Aorta (tissue), 5 donors: ENCODE measurements around the gene PCBP4. TPM values are rescaled to one million over a fixed set of nuclear protein-coding genes. Genes with fewer than 3 reads are reported as not detected.

Experiments used
- ATAC-seq: fragments of 200-7000 bp; cut with Tn5 transposase; one replicate; pipeline ENCODE4 v1.9.1; 2022; ENCODE audit warnings: moderate library complexity; ENCODE audit not compliant: low FRiP score
- DNase-seq, 2 donors: peaks; one replicate each; pipeline ENCODE4 v3.0.0-alpha.2; 2020
- H3K27ac ChIP-seq, 2 donors: one replicate each; pipeline ENCODE4 v1.5.1; 2013; ENCODE audit warnings: low read length in 2 of 2, mild to moderate bottlenecking in 2 of 2, moderate library complexity in 2 of 2, control low read depth in 1 of 2, inconsistent platforms in 1 of 2, low read depth in 1 of 2
- H3K27me3 ChIP-seq, 2 donors: one replicate each; pipeline ENCODE4 v1.6.1; 2013; ENCODE audit warnings: control low read depth in 1 of 2, low read length in 1 of 2, mild to moderate bottlenecking in 1 of 2, moderate library complexity in 1 of 2; ENCODE audit not compliant: insufficient read depth in 2 of 2, control insufficient read depth in 1 of 2
- H3K36me3 ChIP-seq, 2 donors: one replicate each; pipeline ENCODE4 v1.6.1; 2013; ENCODE audit warnings: control low read depth in 1 of 2, low read length in 1 of 2, mild to moderate bottlenecking in 1 of 2; ENCODE audit not compliant: insufficient read depth in 2 of 2, control insufficient read depth in 1 of 2
- H3K4me1 ChIP-seq, 2 donors: one replicate each; pipeline ENCODE4 v1.6.1; 2013; ENCODE audit warnings: low read length in 2 of 2, control low read depth in 1 of 2, mild to moderate bottlenecking in 1 of 2, moderate library complexity in 1 of 2; ENCODE audit not compliant: insufficient read depth in 2 of 2, control insufficient read depth in 1 of 2
- H3K4me3 ChIP-seq, 2 donors: one replicate each; pipeline ENCODE4 v1.5.1; 2013; ENCODE audit warnings: low read length in 2 of 2, control low read depth in 1 of 2, mild to moderate bottlenecking in 1 of 2
- H3K9me3 ChIP-seq: one replicate; pipeline ENCODE4 v1.6.1; 2013; ENCODE audit warnings: mild to moderate bottlenecking, low read length; ENCODE audit not compliant: control insufficient read depth
- WGBS, 2 donors: extraction: QIAGEN DNeasy Blood & Tissue Kit; methylation state at CpG; one replicate each; pipeline ENCODE4 v1.1.7; 2013; 5-methylcytosine and 5-hydroxymethylcytosine counted together
- intact Hi-C, 2 donors: fragments of 100-400 bp; cut with DNase I; formaldehyde crosslinking; loops; one replicate each; pipeline versions ENCODE4 v1.14.2 to v1.15.0; 2022
- polyA plus RNA-seq, 2 donors: library from polyadenylated mRNA; stranded (reverse); fragments of 200-250 nt; gene quantifications; one replicate each; pipeline ENCODE4 v1.2.3, GENCODE V29; 2013
- total RNA-seq, 2 donors: library from RNA; stranded (reverse); fragmentation: NEBNext Ultra II Directional; extraction: Animal tissue kit (Norgen Biotek cat#: 25700); gene quantifications; one replicate each; pipeline ENCODE4 v1.2.1, GENCODE V29; 2021
- donor health status: healthy with polysubstance abuse.
- donor health status: Bipolar disorder and iron deficiency.
- donor health status: DM: no; HTN: no; CAD: no.
- donor health status: DM: no; HTN: no; CAD: no.
- donor health status: DM: yes; HTN: yes; CAD: no.

The PCBP4 gene
- total and polyA plus RNA-seq, 4 donors = 29.4 to 124 (median 60.9) TPM

- Histone ChIP-seq H3K27me3 (no peaks in the 10 kb centered on the region), H3K27ac (no peak overlapping the region), H3K4me3 (no peak overlapping the region), H3K9me3 (no peaks in the 10 kb centered on the region), H3K36me3 (peaks cover 0 to 12% of the 10 kb centered on the region in 2 donors), H3K4me1 (no peaks in the 10 kb centered on the region)
- no peak for ATAC-seq
- intact Hi-C loops = no loop called here
- DNase-seq = peak in 1 of 2 donors; percentile 52
- WGBS, 2 donors = 90 to 93% methylated on average over 28 of the region's 28 CpGs
Measured at GRCh38 chr3:51934991-51935885, 32.0 kb downstream of the PCBP4 start.

- H3K4me1 ChIP-seq = no peaks in the 10 kb centered on the region
- ATAC-seq (no peak), DNase-seq (peak; percentile 30 to 68)
- no peak overlapping the region for H3K4me3 ChIP-seq
- peaks cover 0 to 12% of the 10 kb centered on the region in 2 donors for H3K36me3 ChIP-seq
- H3K9me3 ChIP-seq = no peaks in the 10 kb centered on the region
- H3K27me3 ChIP-seq = no peaks in the 10 kb centered on the region
- H3K27ac ChIP-seq = no peak overlapping the region
- intact Hi-C loops = no loop called here
- 95% methylated on average over 11 of the region's 11 CpGs for WGBS, 2 donors
Measured at GRCh38 chr3:51934139-51934850, 33.0 kb downstream of the PCBP4 start.

- WGBS, 2 donors = 93 to 96% methylated on average over 13 of the region's 13 CpGs
- Histone ChIP-seq H3K27ac (no peak overlapping the region), H3K27me3 (no peaks in the 10 kb centered on the region), H3K9me3 (no peaks in the 10 kb centered on the region), H3K4me3 (no peak overlapping the region), H3K4me1 (no peaks in the 10 kb centered on the region), H3K36me3 (peaks cover 0 to 12% of the 10 kb centered on the region in 2 donors)
- intact Hi-C loops = no loop called here
- peak; percentile 39 to 53 for DNase-seq
- no peak for ATAC-seq
Measured at GRCh38 chr3:51933471-51934138, 33.6 kb downstream of the PCBP4 start.

- no peak overlapping the region for H3K27ac ChIP-seq
- 94 to 95% methylated on average over 15 of the region's 15 CpGs for WGBS, 2 donors
- no peaks in the 10 kb centered on the region for H3K27me3 ChIP-seq
- ATAC-seq = no peak
- no peaks in the 10 kb centered on the region for H3K4me1 ChIP-seq
- no peaks in the 10 kb centered on the region for H3K9me3 ChIP-seq
- peak in 1 of 2 donors; percentile 51 for DNase-seq
- H3K36me3 ChIP-seq = peaks cover 0 to 12% of the 10 kb centered on the region in 2 donors
- intact Hi-C loops = no loop called here
- no peak overlapping the region for H3K4me3 ChIP-seq
Measured at GRCh38 chr3:51932471-51933370, 34.5 kb downstream of the PCBP4 start.

GRCh38 chr3:51931756-51932155, 35.5 kb downstream of the PCBP4 start:
- DNase-seq (peak in 1 of 2 donors; percentile 42), ATAC-seq (no peak)
- H3K27me3 ChIP-seq = no peaks in the 10 kb centered on the region
- intact Hi-C loops = no loop called here
- no peaks in the 10 kb centered on the region for H3K4me1 ChIP-seq
- peaks cover 0 to 9% of the 10 kb centered on the region in 2 donors for H3K36me3 ChIP-seq
- H3K9me3 ChIP-seq = no peaks in the 10 kb centered on the region
- no peak overlapping the region for H3K27ac ChIP-seq
- WGBS, 2 donors = 90 to 93% methylated on average over 6 of the region's 6 CpGs
- H3K4me3 ChIP-seq = no peak overlapping the region

GRCh38 chr3:51930439-51930838, 36.8 kb downstream of the PCBP4 start:
- H3K36me3 ChIP-seq = peaks cover 0 to 9% of the 10 kb centered on the region in 2 donors
- 75 to 92% methylated on average over 1 of the region's 1 CpG for WGBS, 2 donors
- intact Hi-C loops = no loop called here
- H3K27me3 ChIP-seq = no peaks in the 10 kb centered on the region
- no peak for DNase-seq
- no peaks in the 10 kb centered on the region for H3K4me1 ChIP-seq
- ATAC-seq = no peak
- no peak overlapping the region for H3K27ac ChIP-seq
- H3K9me3 ChIP-seq = no peaks in the 10 kb centered on the region
- H3K4me3 ChIP-seq = no peak overlapping the region

GRCh38 chr3:51929420-51930003, 37.7 kb downstream of the PCBP4 start:
- WGBS, 2 donors = 64 to 68% methylated on average over 5 of the region's 5 CpGs
- ATAC-seq = no peak
- Histone ChIP-seq H3K27ac (no peak overlapping the region), H3K36me3 (peaks cover 0 to 6% of the 10 kb centered on the region in 2 donors), H3K9me3 (no peaks in the 10 kb centered on the region), H3K27me3 (no peaks in the 10 kb centered on the region), H3K4me1 (no peaks in the 10 kb centered on the region), H3K4me3 (no peak overlapping the region)
- DNase-seq = no peak
- intact Hi-C loops = no loop called here
